ENCODE measurements around the gene BTBD19. TPM values are rescaled to one million over a fixed set of nuclear protein-coding genes. Genes with fewer than 3 reads are reported as not detected.

The BTBD19 gene
- total and polyA plus RNA-seq, 2 of the 4 experiments (the other 2 are of a cell fraction), result 0.90 to 17.2 TPM

GRCh38 chr1:44788120-44788860 is 20.0 kb upstream of the BTBD19 start, which contains the start of gene BEST4:
TSS of gene BEST4 (minus strand) at chr1:44788170. CDS start at chr1:44787705, 465 bp downstream.
- no peak within 1 kb of the TSS for H2BK20ac ChIP-seq (ENCODE audit: low read depth, low read length)
- H3K27me3 ChIP-seq (ENCODE audit: control insufficient read depth, insufficient read depth, low read length), result peaks cover 2% of the 10 kb centered on the region; the same call in 1 of the 2 replicates
- DNase-seq, result no peak
- H2AFZ ChIP-seq (replicated peaks; ENCODE audit: low read length, poor library complexity), result peak within 1 kb of the TSS; percentile 4
- H3K9ac ChIP-seq (ENCODE audit: low read depth, low read length), result no peak within 1 kb of the TSS
- H2BK15ac ChIP-seq (ENCODE audit: low read depth, low read length), result no peak within 1 kb of the TSS
- no peaks in the 10 kb centered on the region for H3K79me1 ChIP-seq (ENCODE audit: low read depth in 1 of 2, low read length in 2 of 2)
- no peak within 1 kb of the TSS for H3K27ac ChIP-seq (ENCODE audit: insufficient read depth, low read length)
- H2BK120ac ChIP-seq (ENCODE audit: low read depth, low read length), result no peak within 1 kb of the TSS
- H3K4me1 ChIP-seq (ENCODE audit: control insufficient read depth, insufficient read depth, low read length), result peaks cover 8% of the 10 kb centered on the region; the same call in 1 of the 2 replicates
- H3K4me2 ChIP-seq (ENCODE audit: low read depth, low read length), result no peak within 1 kb of the TSS
- H4K5ac ChIP-seq (ENCODE audit: low read depth, low read length), result no peak within 1 kb of the TSS
- in situ Hi-C loops (cut with MboI; ENCODE audit: low sequenced_read_pairs), result no loop called here
- H3K23ac ChIP-seq (ENCODE audit: low read depth, low read length), result no peak within 1 kb of the TSS
- H3K4ac ChIP-seq (ENCODE audit: low read depth, low read length), result no peak within 1 kb of the TSS
- no peak for ATAC-seq (ENCODE audit: low read depth)
- H4K20me1 ChIP-seq (ENCODE audit: insufficient read depth, low read length), result no peaks in the 10 kb centered on the region
- H4K91ac ChIP-seq (ENCODE audit: insufficient read depth, low read depth, low read length), result no peak within 1 kb of the TSS
- no peaks in the 10 kb centered on the region for H3K9me1 ChIP-seq (ENCODE audit: insufficient read depth, low read length)
- ChIA-PET CTCF (no interaction called here), POLR2A (ENCODE audit: unreplicated experiment) (no interaction called here)
- no peak within 1 kb of the TSS for H3K56ac ChIP-seq (ENCODE audit: extremely low read depth, insufficient read depth, low read length)
- dilution Hi-C loops (cut with HindIII; ENCODE audit: low sequenced_read_pairs, unreplicated experiment), result no loop called here
- H3K9me3 ChIP-seq (ENCODE audit: control insufficient read depth, insufficient read depth, low read length), result no peaks in the 10 kb centered on the region
- H3K14ac ChIP-seq (replicated peaks; ENCODE audit: low read depth, low read length), result no peak within 1 kb of the TSS
- H2AK9ac ChIP-seq (replicated peaks; ENCODE audit: low read depth, low read length, poor library complexity), result no peak within 1 kb of the TSS
- H2AK5ac ChIP-seq (ENCODE audit: low read depth, low read length), result no peak within 1 kb of the TSS
- no TSS peak for BruUV-seq (replicated peaks)
- no peak within 1 kb of the TSS for H2BK5ac ChIP-seq (ENCODE audit: low read depth, low read length, poor library complexity, severe bottlenecking)
- no peak within 1 kb of the TSS; a peak in 1 of 4 replicates for H4K8ac ChIP-seq (ENCODE audit: low read depth in 2 of 2, low read length in 2 of 2)
- no peaks in the 10 kb centered on the region for H3K36me3 ChIP-seq (ENCODE audit: control insufficient read depth, insufficient read depth, low read length)
- no peak within 1 kb of the TSS for H3K18ac ChIP-seq (ENCODE audit: low read depth, low read length)
- no peak within 1 kb of the TSS for H3K4me3 ChIP-seq (ENCODE audit: insufficient read depth, low read depth, low read length)
- intact Hi-C loops (cut with micrococcal nuclease), result no loop called here
- 94% methylated on average over 3 of the region's 9 CpGs; no CpG with 5 or more reads in 1 of the 2 experiments for WGBS, 2 experiments (ENCODE audit: extremely low coverage in 2 of 2, insufficient read length in 1 of 2)
- no peak for TF ChIP-seq MAFK (IDR thresholded peaks at IDR 0.05; ENCODE audit: low read depth, low read length)
- no peak for TF ChIP-seq CTCF (conservative IDR thresholded peaks at IDR 0.05; ENCODE audit: low read depth, low read length)
- TF ChIP-seq ELK1 (IDR thresholded peaks at IDR 0.05; ENCODE audit: borderline replicate concordance, low read depth, low read length), result no peak
- TF ChIP-seq RFX5 (IDR thresholded peaks at IDR 0.05; ENCODE audit: low read depth, low read length), result no peak
- no peak for TF ChIP-seq NFE2L2 (IDR thresholded peaks at IDR 0.05; ENCODE audit: low read depth, low read length)
- TF ChIP-seq CEBPB (IDR thresholded peaks at IDR 0.05; ENCODE audit: low read depth, low read length), result no peak
- TF ChIP-seq RCOR1 (IDR thresholded peaks at IDR 0.05; ENCODE audit: insufficient replicate concordance, low read length), result no peak
- TF ChIP-seq BHLHE40 (IDR thresholded peaks at IDR 0.05; ENCODE audit: low read depth, low read length), result no peak
- no peak for TF ChIP-seq FOS (IDR thresholded peaks at IDR 0.05; ENCODE audit: low read depth, low read length)
- no peak for TF ChIP-seq POLR2A (IDR thresholded peaks at IDR 0.05; ENCODE audit: low read depth, low read length)
- TF ChIP-seq MAZ (IDR thresholded peaks at IDR 0.05; ENCODE audit: borderline replicate concordance, low read depth, low read length), result no peak
- TF ChIP-seq SMC3 (IDR thresholded peaks at IDR 0.05; ENCODE audit: low read depth, low read length), result no peak
- no peak for TF ChIP-seq USF2 (IDR thresholded peaks at IDR 0.05; ENCODE audit: low read depth, low read length)
- no peak for TF ChIP-seq MXI1 (IDR thresholded peaks at IDR 0.05; ENCODE audit: borderline replicate concordance, low read depth, low read length)
- TF ChIP-seq RAD21 (IDR thresholded peaks at IDR 0.05; ENCODE audit: low read length), result no peak
- TF ChIP-seq CHD1 (IDR thresholded peaks at IDR 0.05; ENCODE audit: low read depth, low read length), result no peak

Data from IMR-90 (cell line).